Stimulated activated CD4-positive, alpha-beta T cell treated with anti-CD3 and anti-CD28 coated beads, Interleukin-12 subunit alpha, Interleukin-12 subunit beta, amount 100 ng/mL, for 4 hours (primary cell): ENCODE data around the gene MBD5.

Source experiments
- DNase-seq: peaks from one replicate; pipeline ENCODE4 v3.0.0-alpha.2; 2020

MBD5 gene

DNA sequence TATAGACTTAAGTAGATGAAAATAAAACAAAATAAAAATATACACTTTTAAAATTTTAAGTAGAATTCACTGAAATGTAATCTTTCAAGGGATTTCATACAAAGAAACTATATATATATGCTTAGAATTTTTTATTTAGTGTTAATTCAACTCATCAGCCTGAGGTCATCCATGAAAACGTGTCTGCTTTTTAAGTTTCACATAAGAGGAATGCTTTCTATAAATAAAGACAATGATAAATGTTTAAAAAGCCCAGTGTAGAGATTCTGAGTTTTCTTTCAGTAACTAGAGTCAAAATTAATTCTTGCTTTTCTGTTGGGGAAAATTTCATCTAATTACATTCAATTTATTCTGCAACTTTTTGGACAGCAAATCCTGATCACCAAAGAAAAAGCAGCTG is 213.3 kb downstream of the MBD5 start:
- DNase-seq, result no peak

DNA sequence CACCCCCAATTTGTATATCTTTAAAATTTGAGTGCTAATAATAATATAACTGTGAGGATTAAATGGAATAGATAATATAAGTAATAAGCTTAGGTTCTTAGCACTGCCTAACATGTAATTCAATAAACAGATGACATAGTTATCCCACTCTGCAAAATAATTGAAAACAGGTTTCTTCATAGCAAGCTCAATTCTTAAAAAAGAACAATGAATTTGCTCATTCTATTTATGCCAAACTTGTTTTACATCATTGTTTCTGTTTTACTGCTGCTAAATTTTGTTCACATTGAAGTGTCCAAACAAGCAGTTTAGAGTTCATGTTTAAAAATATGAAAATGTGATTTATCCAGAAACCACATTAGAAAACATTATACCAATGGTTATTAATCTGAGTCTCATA is 217.0 kb downstream of the MBD5 start:
- DNase-seq, result no peak

DNA sequence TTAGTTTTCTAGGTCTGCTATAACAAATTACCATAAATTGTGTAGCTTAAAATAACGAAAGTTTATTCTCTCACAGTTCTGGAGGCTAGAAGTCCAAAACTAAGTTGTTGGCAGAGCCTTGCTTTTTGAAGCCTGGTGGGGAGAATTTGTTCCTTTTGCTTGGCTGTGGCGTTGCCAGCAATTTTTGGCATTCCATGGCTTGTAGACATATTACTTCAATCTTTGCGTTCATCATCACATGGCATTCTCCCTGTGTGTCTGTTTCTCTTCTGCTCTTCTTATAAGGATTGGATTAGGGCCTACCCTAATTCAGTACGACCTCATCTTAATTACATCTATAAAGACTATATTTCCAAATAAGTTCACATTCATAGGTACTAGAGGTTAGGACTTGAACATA is 217.7 kb downstream of the MBD5 start:
- DNase-seq, result no peak

DNA sequence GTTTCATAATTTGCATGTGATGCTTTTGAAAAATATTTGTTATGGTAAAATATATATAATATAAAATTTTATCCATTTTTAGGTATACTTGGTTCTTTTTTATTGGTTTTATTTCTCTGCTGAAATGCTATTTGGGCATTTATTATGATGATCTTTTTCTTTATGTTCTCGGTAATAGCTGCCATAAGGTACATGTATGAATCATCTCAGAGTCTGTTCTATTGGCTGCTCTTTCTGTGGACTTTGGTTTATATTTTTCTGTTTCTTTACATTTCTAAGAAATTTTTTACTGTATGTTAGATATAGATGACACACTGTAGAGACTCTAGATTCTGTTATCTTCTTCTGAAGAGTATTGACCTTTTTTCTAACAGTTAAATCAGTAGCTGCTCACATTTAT is 219.9 kb downstream of the MBD5 start:
- no peak for DNase-seq

DNA sequence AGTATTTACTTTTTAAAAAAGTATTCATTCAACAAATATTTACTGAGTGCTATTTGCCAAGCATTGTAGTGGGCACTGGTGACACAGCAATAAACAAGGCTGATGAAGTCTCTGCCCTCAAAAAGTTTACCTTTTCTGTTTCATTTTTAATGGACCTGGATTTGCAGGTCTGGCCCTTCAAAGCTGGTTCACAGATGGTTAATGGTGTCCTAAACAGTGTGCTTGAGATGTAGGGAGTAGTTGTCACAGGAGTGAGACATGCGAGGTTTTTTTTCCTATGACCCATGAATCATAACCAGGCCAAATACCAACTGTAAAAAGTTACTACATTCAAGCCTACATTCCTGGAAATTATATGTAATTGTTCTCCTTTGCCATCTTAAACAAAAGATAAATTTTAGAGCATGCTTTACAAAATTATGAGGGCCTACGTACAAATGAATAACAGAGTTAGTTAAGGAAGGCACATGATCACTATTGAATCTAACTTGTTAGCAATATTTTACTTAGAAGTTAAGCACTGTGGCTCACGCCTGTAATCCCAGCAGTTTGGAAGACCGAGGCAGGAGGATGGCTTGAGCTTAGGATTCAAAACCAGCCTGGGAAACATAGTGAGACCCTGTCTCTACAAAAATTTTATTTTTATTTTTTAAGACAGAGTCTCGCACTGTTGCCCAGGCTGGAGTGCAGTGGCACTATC is 223.9 kb downstream of the MBD5 start:
- DNase-seq, result no peak

DNA sequence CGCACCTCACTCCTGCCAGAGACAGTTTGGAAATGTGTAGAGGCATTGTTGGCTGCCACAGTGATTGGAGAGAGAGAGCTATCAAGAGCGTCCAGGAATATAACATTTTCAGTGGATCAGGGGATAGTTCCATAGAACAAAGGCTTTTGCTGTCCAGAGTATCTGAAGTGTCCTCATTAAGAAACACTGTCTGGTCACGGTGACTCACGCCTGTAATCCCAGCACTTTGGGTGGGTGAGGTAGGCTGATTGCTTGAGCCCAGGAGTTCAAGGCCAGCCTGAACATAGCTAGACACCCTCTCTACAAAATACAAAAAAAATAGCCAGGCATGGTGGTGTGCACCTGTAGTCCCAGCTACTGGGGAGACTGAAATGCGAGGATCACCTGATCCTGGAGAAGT is 231.1 kb downstream of the MBD5 start:
- DNase-seq, result no peak

DNA sequence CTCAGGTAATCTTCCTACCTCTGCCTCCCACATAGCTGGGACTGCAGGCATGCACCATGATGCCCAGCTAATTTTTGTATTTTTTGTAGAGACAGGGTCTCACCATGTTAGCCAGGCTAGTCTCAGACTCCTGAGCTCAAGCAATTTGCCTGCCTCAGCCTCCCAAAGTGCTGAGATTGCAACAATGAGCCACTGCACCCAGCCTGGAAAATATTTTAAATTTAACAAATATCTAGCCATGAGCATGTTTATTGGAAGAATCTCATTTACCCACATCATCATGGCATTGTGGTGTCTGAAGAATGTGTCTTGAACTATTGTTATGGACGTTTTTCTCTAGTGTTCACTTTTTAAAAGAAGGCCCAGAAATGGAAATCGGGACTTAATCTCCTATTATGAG is 231.8 kb downstream of the MBD5 start:
- no peak for DNase-seq

DNA sequence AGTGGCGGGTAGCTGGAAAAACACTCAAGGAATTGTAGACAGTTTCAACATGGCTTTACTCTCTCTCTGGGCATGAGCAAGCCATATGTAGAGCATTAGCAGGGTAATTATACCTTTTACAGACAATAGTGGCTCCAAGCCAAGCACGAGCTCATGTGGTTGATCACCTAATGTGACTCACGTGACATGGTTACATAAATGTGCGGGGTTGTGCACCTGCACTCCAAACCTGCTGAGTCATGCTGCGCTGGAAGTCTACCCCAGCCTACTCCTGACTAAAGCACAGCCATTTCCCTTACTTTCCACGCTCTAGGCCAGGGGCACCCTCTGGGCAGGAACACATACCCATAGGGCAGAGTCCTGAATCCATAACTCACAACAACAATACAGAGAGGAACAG is 232.8 kb downstream of the MBD5 start:
- no peak for DNase-seq

DNA sequence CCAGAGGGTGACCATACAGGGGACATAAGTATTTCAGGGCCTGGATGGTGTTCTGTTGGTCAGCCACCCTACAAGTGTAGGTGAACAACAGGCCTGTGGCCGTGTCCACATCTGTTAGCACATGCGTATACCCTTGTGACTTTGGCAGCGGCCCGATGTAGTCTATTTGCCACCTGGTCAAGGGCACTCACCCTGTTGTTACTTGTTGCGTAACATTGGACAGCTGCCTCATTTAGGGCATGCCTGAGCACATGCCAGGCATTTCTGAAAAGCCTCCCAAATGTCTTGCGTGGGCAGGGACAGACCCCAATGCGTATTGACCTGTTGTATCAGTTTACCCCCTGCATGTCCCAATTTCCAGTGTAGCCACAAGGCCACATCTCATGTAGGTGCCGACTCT is 235.0 kb downstream of the MBD5 start:
- DNase-seq, result no peak

DNA sequence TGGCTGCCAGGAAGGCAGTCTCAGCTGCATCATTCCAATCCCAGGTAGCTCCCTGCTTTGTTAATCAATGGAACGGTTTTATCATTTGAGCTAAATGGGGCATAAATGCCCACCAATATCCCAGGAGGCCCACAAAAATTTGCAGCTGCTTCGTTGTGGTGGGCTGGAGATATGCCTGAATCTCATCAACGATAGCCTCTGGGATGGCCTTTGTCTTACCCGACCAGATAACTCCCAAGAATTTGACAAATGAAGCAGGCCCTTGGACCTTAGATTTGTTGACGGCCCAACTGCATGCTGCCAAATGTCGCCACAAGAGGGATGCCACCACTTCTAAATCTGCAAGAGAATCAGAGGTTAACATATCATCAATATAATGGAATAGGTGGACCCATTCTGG is 236.4 kb downstream of the MBD5 start:
- no peak for DNase-seq

DNA sequence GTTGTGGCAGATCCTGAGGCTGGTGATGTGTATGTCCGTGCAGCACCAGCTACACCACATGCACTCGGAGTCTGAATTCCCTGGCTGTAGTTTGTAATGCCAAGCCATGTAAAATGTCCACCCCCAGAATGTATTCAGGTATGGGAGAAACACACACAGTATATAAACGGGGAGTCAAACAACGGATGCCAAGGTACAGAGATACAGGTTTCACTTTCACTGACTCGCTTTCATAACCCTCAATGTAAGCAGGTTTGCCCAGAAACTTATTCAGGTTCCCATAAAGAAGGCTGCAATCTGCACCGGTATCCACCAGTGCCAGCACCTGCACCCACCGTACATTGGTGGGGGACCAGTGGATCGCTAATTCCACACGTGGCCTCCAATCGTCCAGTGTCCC is 237.2 kb downstream of the MBD5 start:
- DNase-seq, result no peak

DNA sequence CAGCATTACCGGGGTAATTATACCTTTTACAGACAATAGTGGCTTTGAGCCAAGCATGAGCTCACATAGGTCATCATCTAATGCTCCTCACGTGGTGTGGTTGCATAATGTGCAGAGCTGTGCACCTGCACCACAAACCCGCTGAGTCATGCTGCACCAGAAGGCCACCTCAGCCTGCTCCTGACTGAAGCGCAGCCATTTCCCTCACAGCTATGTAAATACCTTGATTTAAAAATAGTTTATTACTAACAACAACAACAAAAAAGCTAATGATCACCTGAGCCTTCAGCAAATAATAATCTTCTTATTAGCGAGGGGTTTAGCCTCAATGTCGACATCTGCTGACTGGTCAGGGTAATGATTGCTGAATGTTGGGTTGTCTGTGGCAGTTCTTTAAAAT is 238.8 kb downstream of the MBD5 start:
- no peak for DNase-seq

DNA sequence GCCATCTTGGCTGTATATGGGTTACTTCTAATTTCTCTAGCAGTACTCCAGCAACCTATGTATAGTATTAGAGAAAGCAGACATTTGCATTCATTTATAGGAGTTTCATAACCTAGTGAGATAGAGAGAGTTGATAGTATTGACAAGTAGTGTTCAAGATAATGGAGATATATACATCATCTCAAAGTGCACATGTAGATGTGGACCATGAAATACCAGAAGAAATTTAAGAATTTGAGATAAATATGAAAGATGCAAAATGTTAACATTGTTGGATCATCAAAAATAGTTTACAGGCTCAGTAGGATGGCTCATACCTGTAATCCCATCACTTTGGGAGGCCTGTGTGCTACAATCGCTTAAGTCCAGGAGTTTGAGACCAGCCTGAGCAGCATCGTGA is 243.0 kb downstream of the MBD5 start:
- no peak for DNase-seq

DNA sequence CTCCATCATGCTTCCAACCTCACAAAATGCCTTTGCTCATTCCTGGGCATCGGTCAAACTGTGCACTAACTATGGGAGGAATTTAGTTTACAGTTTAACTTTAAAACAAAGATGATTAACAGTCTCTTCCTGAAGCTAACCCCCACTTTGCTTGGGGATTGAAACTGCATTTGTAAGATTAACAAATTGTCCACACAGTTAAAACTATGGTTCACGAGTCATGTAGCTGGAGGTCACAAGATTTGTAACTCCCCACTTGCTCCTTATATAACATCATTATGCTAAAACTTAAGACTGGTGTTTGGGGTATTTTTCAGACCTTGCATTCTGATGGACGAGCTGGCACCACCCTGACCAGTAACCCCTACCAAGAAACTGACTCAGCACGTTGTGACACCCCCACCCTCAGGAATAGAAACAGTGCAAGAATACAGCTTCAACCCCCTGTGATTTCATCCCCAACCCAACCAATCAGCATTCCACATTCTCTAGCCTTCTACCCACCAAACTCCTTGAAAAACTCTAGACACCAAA is 252.3 kb downstream of the MBD5 start:
- DNase-seq, result no peak

DNA sequence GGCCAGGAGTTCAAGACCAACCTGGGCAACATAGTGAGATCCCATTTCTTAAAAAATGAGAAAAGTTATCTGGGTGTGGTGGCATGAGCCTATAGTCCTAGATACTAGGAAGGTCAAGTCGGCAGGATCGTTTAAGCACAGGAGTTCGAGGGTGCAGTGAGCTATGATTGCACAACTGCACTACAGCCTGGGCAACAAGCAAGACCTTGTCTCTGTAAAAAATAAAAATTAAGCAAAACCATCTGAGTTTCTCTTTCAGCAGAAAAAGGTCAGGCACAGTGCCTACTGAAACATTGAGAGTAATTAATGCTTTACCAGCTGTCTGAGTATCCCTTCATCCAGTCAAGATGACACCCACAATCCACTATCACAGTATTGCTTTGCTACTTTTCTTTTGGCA is 258.3 kb downstream of the MBD5 start:
- no peak for DNase-seq

DNA sequence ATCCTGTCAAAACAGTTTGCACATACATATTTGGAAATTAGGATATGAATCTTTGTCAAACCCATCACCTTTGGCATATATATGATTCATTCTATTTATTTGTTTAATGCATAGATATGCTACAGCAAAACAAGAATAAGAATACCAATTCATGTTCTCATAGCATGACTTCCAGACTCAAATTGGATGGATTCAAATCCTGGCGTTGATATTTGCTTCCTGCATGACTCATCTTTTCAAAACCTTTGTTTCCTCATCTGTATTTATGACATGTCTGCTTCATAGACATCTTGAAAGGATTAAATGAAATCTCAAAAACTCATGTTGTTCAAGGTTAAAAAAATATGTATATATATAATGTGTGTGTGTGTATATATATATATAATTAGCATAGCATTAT is 261.3 kb downstream of the MBD5 start:
- no peak for DNase-seq

DNA sequence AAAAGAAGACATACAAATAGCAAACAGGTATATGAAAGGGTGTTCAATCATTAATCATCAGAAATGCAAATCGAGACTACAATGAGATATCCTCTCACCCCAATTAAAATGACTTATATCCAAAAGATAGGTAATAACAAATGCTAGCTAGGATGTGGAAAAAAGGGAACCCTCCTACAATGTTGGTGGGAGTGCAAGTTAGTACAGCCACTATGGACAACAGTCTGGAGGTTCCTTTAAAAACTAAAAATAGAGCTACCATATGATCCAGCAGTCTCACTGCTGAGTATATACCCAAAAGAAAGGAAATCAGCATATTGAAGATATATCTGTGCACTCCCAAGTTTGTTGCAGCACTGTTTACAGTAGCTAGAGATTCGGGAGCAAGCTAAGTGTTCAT is 271.5 kb downstream of the MBD5 start:
- no peak for DNase-seq

DNA sequence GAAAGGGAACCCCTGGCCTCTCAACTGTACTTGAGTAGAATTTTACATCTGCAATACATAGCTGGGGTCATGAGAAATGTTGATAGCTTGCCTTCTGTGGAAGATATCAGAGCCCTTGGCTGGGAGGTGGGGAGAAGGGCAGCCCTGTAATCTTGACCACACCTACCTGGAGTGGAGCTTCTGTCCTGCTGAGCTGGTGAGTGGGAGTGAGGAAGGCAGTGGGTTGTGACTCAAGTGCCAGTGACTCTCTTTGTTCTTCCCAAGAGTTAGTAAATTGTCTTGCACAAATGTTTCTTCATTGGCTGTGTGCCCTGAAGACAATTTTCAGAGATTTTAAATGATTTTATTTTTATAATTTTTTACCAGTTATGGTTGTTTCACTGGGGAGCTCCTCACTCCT is 277.3 kb downstream of the MBD5 start:
- DNase-seq, result no peak

DNA sequence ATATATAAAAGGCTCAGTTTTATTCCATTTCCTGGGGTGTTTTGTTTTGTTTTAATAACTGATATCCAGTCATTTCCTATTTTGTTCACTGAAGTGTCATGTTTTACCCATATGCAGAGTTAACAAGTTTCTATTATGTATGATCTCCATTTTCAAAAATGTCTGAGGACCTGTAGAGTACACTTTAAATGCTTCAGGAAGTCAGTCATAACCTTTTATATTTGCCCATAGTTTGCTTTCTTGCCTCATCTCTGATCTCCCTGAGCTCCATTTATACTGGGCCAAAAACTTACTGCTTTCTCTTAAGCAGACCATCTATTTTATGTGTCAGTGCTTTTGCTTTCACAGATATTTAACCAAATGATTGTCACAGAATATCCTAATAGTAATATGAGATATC is 278.7 kb downstream of the MBD5 start:
- no peak for DNase-seq

DNA sequence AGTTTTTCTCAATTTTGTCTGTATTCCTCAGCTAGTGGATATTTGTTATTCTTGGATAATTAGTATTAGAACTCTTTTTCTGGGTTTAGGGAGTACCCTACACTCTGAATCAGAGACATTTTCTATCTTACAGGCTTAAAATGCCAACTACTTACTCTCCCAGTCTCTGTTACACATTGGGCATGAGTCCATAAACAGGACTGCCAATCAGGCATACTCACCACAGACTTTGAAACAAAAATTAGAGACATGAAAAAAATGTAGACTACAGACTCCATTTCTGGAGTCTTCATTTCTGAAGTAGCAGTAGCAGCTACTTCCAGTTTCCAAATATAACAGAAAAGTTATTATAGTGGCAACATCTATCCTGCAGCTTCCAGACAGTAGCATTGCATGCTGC is 279.7 kb downstream of the MBD5 start:
- no peak for DNase-seq

DNA sequence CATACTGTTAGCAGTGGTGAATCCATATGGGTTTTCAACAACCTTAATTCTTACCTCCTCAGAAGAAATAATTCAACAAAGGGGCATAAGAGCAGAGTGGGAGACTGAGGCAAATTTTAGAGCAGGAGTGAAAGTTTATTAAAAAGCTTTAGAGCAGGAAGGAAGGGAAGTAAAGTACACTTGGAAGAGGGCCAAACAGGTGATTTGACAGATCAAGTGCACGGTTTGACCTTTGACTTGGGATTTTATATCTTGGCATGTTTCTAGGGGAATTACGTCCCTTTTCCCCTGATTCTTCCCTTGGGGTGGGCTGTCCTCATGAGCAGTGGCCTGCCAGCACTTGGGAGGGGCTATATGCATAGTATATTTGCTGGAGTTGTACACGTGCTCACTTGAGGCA is 280.5 kb downstream of the MBD5 start:
- no peak for DNase-seq

DNA sequence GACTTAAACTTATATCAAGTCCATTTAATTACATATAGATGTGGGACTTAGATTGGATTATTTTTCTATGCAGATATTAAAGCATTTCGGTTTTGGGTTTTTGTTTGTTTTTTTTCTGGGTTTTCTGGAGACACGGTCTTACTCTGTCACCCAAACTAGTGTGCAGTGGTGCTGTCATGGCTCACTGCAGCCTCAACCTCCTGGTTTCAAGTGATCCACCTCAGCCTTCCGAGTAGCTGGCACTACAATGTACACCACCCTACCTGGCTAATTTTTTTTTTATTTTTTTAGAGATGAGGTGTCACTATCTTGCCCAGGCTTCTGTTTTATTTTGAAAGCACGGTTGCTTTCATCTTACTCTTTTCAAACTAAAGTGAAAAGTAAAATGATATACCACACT is 281.6 kb downstream of the MBD5 start:
- no peak for DNase-seq

DNA sequence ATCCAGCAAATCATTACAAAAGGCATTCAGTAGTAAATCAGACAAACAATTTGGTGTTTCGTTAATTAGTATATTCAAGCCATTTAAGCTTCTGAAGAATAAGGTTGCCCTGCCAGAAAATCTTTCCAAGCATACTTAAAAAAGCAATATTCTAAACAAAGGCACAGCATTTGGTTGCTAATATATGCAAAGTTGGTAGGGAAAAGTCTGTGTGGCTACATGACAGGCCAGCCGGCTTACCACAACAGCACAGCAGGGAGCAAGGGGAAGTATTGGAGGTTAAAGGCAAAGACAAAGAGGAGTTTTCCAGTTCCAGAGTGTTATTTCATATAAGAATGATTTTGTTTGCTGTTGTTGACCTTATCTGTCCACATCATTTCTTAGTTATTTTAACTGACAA is 282.3 kb downstream of the MBD5 start:
- no peak for DNase-seq

DNA sequence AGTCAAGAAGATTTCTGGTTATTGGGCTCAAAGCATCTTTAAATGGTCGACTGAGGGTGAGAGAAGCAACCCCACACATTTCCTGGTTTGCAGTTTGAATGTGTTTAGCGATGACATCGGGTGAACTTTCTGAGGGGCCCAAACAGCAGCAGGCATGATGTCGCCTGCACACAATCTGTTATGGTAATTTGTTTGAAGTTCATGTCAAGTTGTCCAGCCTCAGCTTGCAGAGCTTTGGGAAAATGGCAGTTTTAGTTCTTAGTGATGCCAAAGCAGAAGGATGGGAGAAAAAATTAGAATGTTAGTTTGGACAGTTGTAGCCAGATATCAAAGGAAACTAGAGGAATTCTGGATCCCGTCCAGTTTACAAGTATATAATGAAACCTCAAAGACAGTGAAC is 284.6 kb downstream of the MBD5 start:
- DNase-seq, result no peak

DNA sequence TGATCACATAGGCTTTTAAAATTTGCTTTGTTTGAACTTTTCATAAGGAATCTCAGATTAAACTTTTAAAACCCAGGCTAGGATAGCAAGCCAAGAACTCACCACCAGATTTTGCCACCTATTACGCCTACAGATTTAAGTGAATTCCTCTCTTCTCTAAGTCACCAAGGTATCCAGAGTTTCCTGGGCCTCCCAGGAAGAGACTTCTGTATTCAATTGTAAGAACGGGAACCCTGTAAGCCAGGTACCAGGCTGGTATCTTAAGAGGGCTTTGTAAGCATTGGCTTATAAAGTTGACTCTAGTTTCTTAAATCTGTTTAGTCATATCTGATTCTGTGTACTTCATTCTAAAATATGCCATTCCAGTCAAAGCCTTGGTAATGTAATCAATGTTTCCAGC is 285.1 kb downstream of the MBD5 start:
- no peak for DNase-seq

DNA sequence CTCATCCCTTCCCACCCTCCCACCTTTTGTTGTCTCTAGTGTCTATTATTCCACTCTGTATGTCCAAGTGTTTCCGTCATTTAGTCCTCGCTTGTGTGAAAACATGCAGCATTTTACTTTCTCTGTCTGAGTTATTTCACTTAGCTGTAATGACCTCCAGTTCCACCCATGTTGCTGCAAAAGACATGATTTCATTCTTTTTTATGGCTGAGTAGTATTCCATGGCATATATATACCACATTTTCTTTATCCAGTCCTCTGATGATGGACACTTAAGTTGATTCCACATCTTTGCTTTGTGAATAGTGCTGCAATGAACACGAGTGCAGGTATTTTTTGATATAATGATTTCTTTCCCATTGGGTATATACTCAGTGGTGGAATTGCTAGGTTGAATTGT is 296.7 kb downstream of the MBD5 start:
- no peak for DNase-seq
